Loucy (cell line): ENCODE measurements around the gene RPL10L.

Experiments
- H2AFZ ChIP-seq: fragments of 200-600 bp; sonication (generic); 2 replicates; pipeline ENCODE4 v1.6.0; 2016; ENCODE audit warnings: antibody characterized with exemption, mild to moderate bottlenecking, low read length, moderate library complexity
- H3F3A ChIP-seq: fragments of 200-600 bp; 2 replicates; pipeline ENCODE4 v1.6.0; 2016; ENCODE audit warnings: antibody characterized with exemption, low read depth, mild to moderate bottlenecking
- H3K27me3 ChIP-seq: fragments of 200-600 bp; sonication (generic); 2 replicates; pipeline ENCODE4 v1.6.1; 2014; ENCODE audit warnings: low read length, mild to moderate bottlenecking; ENCODE audit not compliant: insufficient read depth, poor library complexity, severe bottlenecking
- H3K36me3 ChIP-seq: fragments of 200-600 bp; sonication (generic); 2 replicates; pipeline ENCODE4 v1.6.1; 2016; ENCODE audit warnings: low read length; ENCODE audit not compliant: insufficient read depth
- H3K4me1 ChIP-seq: fragments of 200-600 bp; sonication (generic); 2 replicates; pipeline ENCODE4 v1.5.1; 2014; ENCODE audit warnings: low read length, mild to moderate bottlenecking; ENCODE audit not compliant: insufficient read depth, poor library complexity, severe bottlenecking
- H3K4me2 ChIP-seq: fragments of 200-600 bp; sonication (generic); 2 replicates; pipeline ENCODE4 v1.6.0; 2014; ENCODE audit warnings: antibody characterized with exemption, low read length, low read depth, mild to moderate bottlenecking; ENCODE audit not compliant: poor library complexity, severe bottlenecking
- H3K4me3 ChIP-seq: fragments of 200-600 bp; sonication (generic); 2 replicates; pipeline ENCODE4 v1.5.1; 2014; ENCODE audit warnings: low read length, mild to moderate bottlenecking, mixed read lengths; ENCODE audit not compliant: poor library complexity, severe bottlenecking
- H3K79me2 ChIP-seq: fragments of 200-600 bp; sonication (generic); 2 replicates; pipeline ENCODE4 v1.6.1; 2014; ENCODE audit warnings: low read length; ENCODE audit not compliant: insufficient read depth
- H3K9ac ChIP-seq: fragments of 200-600 bp; sonication (generic); 2 replicates; pipeline ENCODE4 v1.6.0; 2014; ENCODE audit warnings: mild to moderate bottlenecking, low read depth, low read length, moderate library complexity; ENCODE audit not compliant: poor library complexity, severe bottlenecking
- H3K9me2 ChIP-seq: fragments of 200-600 bp; sonication (generic); replicated peaks from 2 replicates; pipeline ENCODE4 v1.6.1; 2016; ENCODE audit warnings: low read depth, low read length, mixed read lengths
- H3K9me3 ChIP-seq: fragments of 200-600 bp; sonication (generic); 2 replicates; pipeline ENCODE4 v1.6.1; 2014; ENCODE audit warnings: mild to moderate bottlenecking, antibody characterized with exemption, low read length, low read depth; ENCODE audit not compliant: insufficient read depth
- H4K20me1 ChIP-seq: fragments of 200-600 bp; sonication (generic); 2 replicates; pipeline ENCODE4 v1.6.0; 2014; ENCODE audit warnings: antibody characterized with exemption, low read length, mild to moderate bottlenecking; ENCODE audit not compliant: insufficient read depth, poor library complexity, severe bottlenecking
- CTCF ChIP-seq: fragments of 200-600 bp; sonication (generic); conservative IDR thresholded peaks from 2 replicates; pipeline ENCODE4 v1.5.1; 2014; ENCODE audit warnings: mild to moderate bottlenecking, antibody characterized with exemption, low read length
- EZH2phosphoT487 ChIP-seq: fragments of 200-600 bp; IDR thresholded peaks from 2 replicates; pipeline ENCODE4 v1.6.1; 2018; ENCODE audit warnings: antibody characterized with exemption, mild to moderate bottlenecking, moderate library complexity, borderline replicate concordance

RPL10L gene

GRCh38 chr14:46653031-46653755 lies 1.6 kb upstream of the RPL10L start:
- no peak overlapping the region for H3K4me2 ChIP-seq
- no peak overlapping the region for H3K4me3 ChIP-seq
- TF ChIP-seq CTCF (no peak), EZH2phosphoT487 (no peak)
- H3K9ac ChIP-seq = no peak overlapping the region
- H3K79me2 ChIP-seq = no peaks in the 10 kb centered on the region
- H4K20me1 ChIP-seq = no peaks in the 10 kb centered on the region
- no peaks in the 10 kb centered on the region for H3K9me2 ChIP-seq
- H3K4me1 ChIP-seq = no peaks in the 10 kb centered on the region
- no peaks in the 10 kb centered on the region for H3F3A ChIP-seq
- H3K9me3 ChIP-seq = no peaks in the 10 kb centered on the region
- H2AFZ ChIP-seq = no peak overlapping the region
- H3K36me3 ChIP-seq = no peaks in the 10 kb centered on the region
- H3K27me3 ChIP-seq = no peaks in the 10 kb centered on the region

- H3K9me2 ChIP-seq = no peaks in the 10 kb centered on the region
- H3K4me2 ChIP-seq = no peak overlapping the region
- no peak overlapping the region for H3K9ac ChIP-seq
- no peaks in the 10 kb centered on the region for H4K20me1 ChIP-seq
- no peaks in the 10 kb centered on the region for H3K27me3 ChIP-seq
- H3K9me3 ChIP-seq = no peaks in the 10 kb centered on the region
- no peaks in the 10 kb centered on the region for H3K4me1 ChIP-seq
- H2AFZ ChIP-seq = no peak overlapping the region
- H3K79me2 ChIP-seq = no peaks in the 10 kb centered on the region
- H3F3A ChIP-seq = no peaks in the 10 kb centered on the region
- H3K36me3 ChIP-seq = no peaks in the 10 kb centered on the region
- no peak overlapping the region for H3K4me3 ChIP-seq
- TF ChIP-seq CTCF (no peak), EZH2phosphoT487 (no peak)
Observed at GRCh38 chr14:46646796-46647195, 4.8 kb downstream of the RPL10L start.

- Histone ChIP-seq H3K9ac (no peak overlapping the region), H3K9me3 (no peaks in the 10 kb centered on the region), H2AFZ (no peak overlapping the region), H3K9me2 (no peaks in the 10 kb centered on the region), H3K4me1 (no peaks in the 10 kb centered on the region), H3K79me2 (no peaks in the 10 kb centered on the region), H3K36me3 (no peaks in the 10 kb centered on the region), H4K20me1 (no peaks in the 10 kb centered on the region), H3F3A (no peaks in the 10 kb centered on the region), H3K4me2 (no peak overlapping the region), H3K27me3 (no peaks in the 10 kb centered on the region), H3K4me3 (no peak overlapping the region)
- TF ChIP-seq CTCF = no peak
- no peak for TF ChIP-seq EZH2phosphoT487
Observed at GRCh38 chr14:46626876-46627275, 24.7 kb downstream of the RPL10L start.
